ENCODE data around the gene MAN2A1.

DNA sequence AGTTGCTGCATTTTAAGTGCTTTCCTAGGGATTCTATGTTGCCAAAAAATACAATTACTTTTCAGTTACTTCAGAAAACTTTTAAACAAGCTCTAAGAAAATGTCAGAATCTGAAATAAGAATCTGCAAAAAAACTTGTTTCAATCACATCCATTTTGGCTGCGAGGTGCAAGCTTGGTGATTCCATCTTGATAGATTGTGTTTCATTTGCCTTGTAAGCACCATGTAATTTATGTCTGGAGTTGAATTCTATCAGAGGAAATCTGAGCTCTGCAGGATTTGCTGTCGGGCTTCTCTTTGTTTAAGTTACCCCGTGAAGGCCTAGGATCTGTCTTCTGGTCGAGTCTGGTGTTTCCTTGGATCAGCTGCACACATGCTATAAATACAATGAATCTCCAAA is 40.4 kb upstream of the MAN2A1 start:
- no peak for TF ChIP-seq POLR2AphosphoS5 (IDR thresholded peaks at IDR 0.05; ENCODE audit: insufficient read depth in 1 of 2, low read depth in 1 of 2)
- TF ChIP-seq, protein P1, sequence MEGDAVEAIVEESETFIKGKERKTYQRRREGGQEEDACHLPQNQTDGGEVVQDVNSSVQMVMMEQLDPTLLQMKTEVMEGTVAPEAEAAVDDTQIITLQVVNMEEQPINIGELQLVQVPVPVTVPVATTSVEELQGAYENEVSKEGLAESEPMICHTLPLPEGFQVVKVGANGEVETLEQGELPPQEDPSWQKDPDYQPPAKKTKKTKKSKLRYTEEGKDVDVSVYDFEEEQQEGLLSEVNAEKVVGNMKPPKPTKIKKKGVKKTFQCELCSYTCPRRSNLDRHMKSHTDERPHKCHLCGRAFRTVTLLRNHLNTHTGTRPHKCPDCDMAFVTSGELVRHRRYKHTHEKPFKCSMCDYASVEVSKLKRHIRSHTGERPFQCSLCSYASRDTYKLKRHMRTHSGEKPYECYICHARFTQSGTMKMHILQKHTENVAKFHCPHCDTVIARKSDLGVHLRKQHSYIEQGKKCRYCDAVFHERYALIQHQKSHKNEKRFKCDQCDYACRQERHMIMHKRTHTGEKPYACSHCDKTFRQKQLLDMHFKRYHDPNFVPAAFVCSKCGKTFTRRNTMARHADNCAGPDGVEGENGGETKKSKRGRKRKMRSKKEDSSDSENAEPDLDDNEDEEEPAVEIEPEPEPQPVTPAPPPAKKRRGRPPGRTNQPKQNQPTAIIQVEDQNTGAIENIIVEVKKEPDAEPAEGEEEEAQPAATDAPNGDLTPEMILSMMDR (IDR thresholded peaks at IDR 0.05), result no peak
